Neural progenitor cell (in vitro differentiated cells): ENCODE measurements around the gene RCE1. TPM values are rescaled to one million over a fixed set of nuclear protein-coding genes. Genes with fewer than 3 reads are reported as not detected.

ENCODE experiments used
- DNase-seq: peaks from one replicate; pipeline ENCODE4 v3.0.0-alpha.2; 2016; ENCODE audit warnings: low spot score
- H2AFZ ChIP-seq: fragments of 200-600 bp; sonication (generic); replicated peaks from 2 replicates; pipeline ENCODE4 v1.6.1; 2016; ENCODE audit warnings: antibody characterized with exemption
- H3F3A ChIP-seq: fragments of 200-600 bp; sonication (generic); 2 replicates; pipeline ENCODE4 v1.6.1; 2016; ENCODE audit warnings: antibody characterized with exemption, low read depth
- H3K27ac ChIP-seq: fragments of 200-600 bp; sonication (generic); 2 replicates; pipeline ENCODE4 v1.5.1; 2016; ENCODE audit warnings: mild to moderate bottlenecking
- H3K27me3 ChIP-seq: fragments of 200-600 bp; sonication (generic); 2 replicates; pipeline ENCODE4 v1.6.1; 2016; ENCODE audit warnings: mild to moderate bottlenecking, moderate library complexity
- H3K36me3 ChIP-seq: fragments of 200-600 bp; sonication (generic); 2 replicates; pipeline ENCODE4 v1.5.1; 2016
- H3K4me1 ChIP-seq: fragments of 200-600 bp; sonication (generic); 2 replicates; pipeline ENCODE4 v1.6.1; 2016; ENCODE audit warnings: mixed run types
- H3K4me2 ChIP-seq: fragments of 200-600 bp; sonication (generic); 2 replicates; pipeline ENCODE4 v1.6.1; 2016
- H3K4me3 ChIP-seq: fragments of 200-600 bp; sonication (generic); 2 replicates; pipeline ENCODE4 v1.5.1; 2016
- H3K79me2 ChIP-seq: fragments of 200-600 bp; sonication (generic); 2 replicates; pipeline ENCODE4 v1.6.1; 2016; ENCODE audit warnings: low read depth
- H3K9ac ChIP-seq: fragments of 200-600 bp; sonication (generic); 2 replicates; pipeline ENCODE4 v1.6.1; 2016
- H3K9me3 ChIP-seq: fragments of 200-600 bp; sonication (generic); 2 replicates; pipeline ENCODE4 v1.5.1; 2016; ENCODE audit warnings: low read depth
- H4K20me1 ChIP-seq: fragments of 200-600 bp; sonication (generic); 2 replicates; pipeline ENCODE4 v1.6.1; 2016; ENCODE audit warnings: low read depth
- H3K27ac Mint-ChIP-seq: 3 replicates; pipeline ENCODE4 v1.8.0; 2021; ENCODE audit warnings: mixed read lengths
- H3K27me3 Mint-ChIP-seq: 2 replicates; pipeline ENCODE4 v1.8.0; 2022; ENCODE audit warnings: low read depth, mild to moderate bottlenecking, inconsistent platforms, moderate library complexity, mixed read lengths; ENCODE audit not compliant: insufficient read depth
- H3K36me3 Mint-ChIP-seq: 3 replicates; pipeline ENCODE4 v1.8.0; 2021; ENCODE audit warnings: mixed read lengths
- H3K4me1 Mint-ChIP-seq: 3 replicates; pipeline ENCODE4 v1.8.0; 2021; ENCODE audit warnings: mixed read lengths
- H3K4me3 Mint-ChIP-seq: 3 replicates; pipeline ENCODE4 v1.8.0; 2021; ENCODE audit warnings: mild to moderate bottlenecking, moderate library complexity, mixed read lengths
- H3K9me3 Mint-ChIP-seq: 3 replicates; pipeline ENCODE4 v1.8.0; 2020; ENCODE audit warnings: mixed read lengths
- CTCF ChIP-seq: fragments of 200-600 bp; sonication (generic); IDR thresholded peaks from 2 replicates; pipeline ENCODE4 v1.5.1; 2017; ENCODE audit warnings: antibody characterized with exemption, mild to moderate bottlenecking
- EZH2 ChIP-seq: fragments of 200-600 bp; sonication (generic); IDR thresholded peaks from 2 replicates; pipeline ENCODE4 v1.6.1; 2017; ENCODE audit warnings: antibody characterized with exemption, mild to moderate bottlenecking, moderate library complexity
- EZH2phosphoT487 ChIP-seq: fragments of 200-600 bp; sonication (generic); IDR thresholded peaks from 2 replicates; pipeline ENCODE4 v1.6.1; 2017; ENCODE audit warnings: antibody characterized with exemption
- total RNA-seq: library from RNA; depleted of rRNA; stranded (reverse); fragments of >200 nt; gene quantifications from 2 replicates; pipeline ENCODE4 v1.2.3, GENCODE V29; 2015; ENCODE audit warnings: low replicate concordance

RCE1 gene
- total RNA-seq, 1 donor from 2014 or later = 13.7 TPM

- Histone ChIP-seq H3K27ac (no peak overlapping the region), H3K36me3 (no peaks in the 10 kb centered on the region), H3K79me2 (no peaks in the 10 kb centered on the region), H3K9me3 (no peaks in the 10 kb centered on the region), H3K9ac (no peak overlapping the region), H3K4me2 (no peak overlapping the region), H3K27me3 (no peaks in the 10 kb centered on the region), H3K4me1 (peaks cover 5% of the 10 kb centered on the region), H4K20me1 (no peaks in the 10 kb centered on the region), H3K4me3 (no peak overlapping the region), H3F3A (no peaks in the 10 kb centered on the region), H2AFZ (no peak overlapping the region)
- no peak for DNase-seq
- no peak overlapping the region for H3K4me3 Mint-ChIP-seq
- peaks cover 2% of the 10 kb centered on the region for H3K36me3 Mint-ChIP-seq
- H3K27ac Mint-ChIP-seq = no peak overlapping the region
- peaks cover 6% of the 10 kb centered on the region for H3K27me3 Mint-ChIP-seq
- H3K9me3 Mint-ChIP-seq = no peaks in the 10 kb centered on the region
- H3K4me1 Mint-ChIP-seq = peaks cover 7% of the 10 kb centered on the region
- TF ChIP-seq EZH2phosphoT487 (no peak), CTCF (no peak), EZH2 (no peak)
Measured at GRCh38 chr11:66868082-66868725, 25.0 kb downstream of the RCE1 start.

- H3K9ac ChIP-seq = no peak overlapping the region
- no peak overlapping the region for H3K4me3 Mint-ChIP-seq
- no peaks in the 10 kb centered on the region for H3K36me3 ChIP-seq
- H3K4me1 Mint-ChIP-seq = peaks cover 7% of the 10 kb centered on the region
- no peaks in the 10 kb centered on the region for H3K79me2 ChIP-seq
- TF ChIP-seq EZH2 (no peak), CTCF (peak; percentile 67)
- H3K4me3 ChIP-seq = no peak overlapping the region
- peaks cover 5% of the 10 kb centered on the region for H3K4me1 ChIP-seq
- no peaks in the 10 kb centered on the region for H3K27me3 ChIP-seq
- H3K27ac Mint-ChIP-seq = no peak overlapping the region
- no peaks in the 10 kb centered on the region for H3K9me3 Mint-ChIP-seq
- peak; percentile 86 for DNase-seq
- peaks cover 2% of the 10 kb centered on the region for H3K36me3 Mint-ChIP-seq
- no peaks in the 10 kb centered on the region for H4K20me1 ChIP-seq
- peaks cover 6% of the 10 kb centered on the region for H3K27me3 Mint-ChIP-seq
- no peak overlapping the region for H3K27ac ChIP-seq
- no peaks in the 10 kb centered on the region for H3F3A ChIP-seq
- H3K9me3 ChIP-seq = no peaks in the 10 kb centered on the region
- no peak overlapping the region for H3K4me2 ChIP-seq
- no peak overlapping the region for H2AFZ ChIP-seq
Measured at GRCh38 chr11:66868726-66869566, 25.7 kb downstream of the RCE1 start.

- H3K9me3 Mint-ChIP-seq = no peaks in the 10 kb centered on the region
- TF ChIP-seq EZH2 (no peak), CTCF (no peak), EZH2phosphoT487 (no peak)
- Histone ChIP-seq H3K79me2 (no peaks in the 10 kb centered on the region), H3K9ac (no peak overlapping the region), H3K4me2 (no peak overlapping the region), H3K27ac (no peak overlapping the region), H3K4me3 (no peak overlapping the region), H4K20me1 (no peaks in the 10 kb centered on the region), H3F3A (no peaks in the 10 kb centered on the region), H3K27me3 (no peaks in the 10 kb centered on the region), H3K4me1 (peaks cover 5% of the 10 kb centered on the region), H3K36me3 (no peaks in the 10 kb centered on the region), H2AFZ (no peak overlapping the region), H3K9me3 (no peaks in the 10 kb centered on the region)
- H3K4me1 Mint-ChIP-seq = peaks cover 7% of the 10 kb centered on the region
- no peak overlapping the region for H3K4me3 Mint-ChIP-seq
- no peak overlapping the region for H3K27ac Mint-ChIP-seq
- H3K27me3 Mint-ChIP-seq = peaks cover 6% of the 10 kb centered on the region
- no peak for DNase-seq
- H3K36me3 Mint-ChIP-seq = peaks cover 2% of the 10 kb centered on the region
Measured at GRCh38 chr11:66869567-66869870, 26.3 kb downstream of the RCE1 start.
